IMR-90 (cell line): ENCODE results near the gene TRMT10C. TPM values are rescaled to one million over a fixed set of nuclear protein-coding genes. Genes with fewer than 3 reads are reported as not detected.

ENCODE experiments used
- ATAC-seq: fragments of 200-7000 bp; cut with Tn5 transposase; 2 replicates; pipeline ENCODE4 v1.9.1; 2020; ENCODE audit warnings: low read depth, mild to moderate bottlenecking, moderate library complexity
- BruUV-seq: library from RNA; stranded (reverse); fragments of 400-500 nt; replicated peaks from 2 replicates; lab custom pipeline; 2021; lab: Mats Ljungman, UMichigan
- CTCF ChIA-PET: fragments of 300-600 bp; formaldehyde crosslinking; extraction: SDS; loops from one replicate; lab custom pipeline; 2021; ENCODE audit warnings: antibody characterized with exemption; lab: Yijun Ruan, JAX
- POLR2A ChIA-PET: fragments of 300-600 bp; sonication (Branson Sonifier 250); formaldehyde crosslinking; loops from one replicate; lab custom pipeline; 2022; ENCODE audit warnings: antibody characterized with exemption; ENCODE audit not compliant: unreplicated experiment; lab: Charles Lee
- DNase-seq: peaks from one replicate; pipeline ENCODE4 v3.0.0; 2013
- H2AFZ ChIP-seq: replicated peaks from 2 replicates; pipeline ENCODE3; 2013; ENCODE audit warnings: low read length, mild to moderate bottlenecking; ENCODE audit not compliant: poor library complexity
- H2AK5ac ChIP-seq: 2 replicates; pipeline ENCODE4 v1.6.1; 2013; ENCODE audit warnings: low read depth, low read length, inconsistent platforms
- H2AK9ac ChIP-seq: replicated peaks from 2 replicates; pipeline ENCODE3; 2013; ENCODE audit warnings: mild to moderate bottlenecking, low read depth, low read length, moderate library complexity; ENCODE audit not compliant: poor library complexity
- H2BK120ac ChIP-seq: 2 replicates; pipeline ENCODE4 v1.6.1; 2013; ENCODE audit warnings: low read depth, low read length, inconsistent platforms
- H2BK15ac ChIP-seq: 3 replicates; pipeline ENCODE4 v1.6.1; 2013; ENCODE audit warnings: low read depth, low read length, inconsistent platforms
- H2BK20ac ChIP-seq: 2 replicates; pipeline ENCODE4 v1.6.1; 2013; ENCODE audit warnings: low read depth, mild to moderate bottlenecking, inconsistent platforms, low read length, moderate library complexity
- H2BK5ac ChIP-seq: 2 replicates; pipeline ENCODE4 v1.6.1; 2013; ENCODE audit warnings: mild to moderate bottlenecking, low read depth, low read length, inconsistent platforms; ENCODE audit not compliant: poor library complexity, severe bottlenecking
- H3K14ac ChIP-seq: replicated peaks from 2 replicates; pipeline ENCODE4 v1.6.1; 2013; ENCODE audit warnings: low read depth, low read length, inconsistent platforms
- H3K18ac ChIP-seq: 2 replicates; pipeline ENCODE4 v1.6.1; 2013; ENCODE audit warnings: low read depth, low read length, control low read depth
- H3K23ac ChIP-seq: 2 replicates; pipeline ENCODE4 v1.6.1; 2013; ENCODE audit warnings: low read depth, low read length, inconsistent platforms
- H3K27ac ChIP-seq: 2 replicates; pipeline ENCODE4 v1.5.1; 2013; ENCODE audit warnings: mild to moderate bottlenecking, control low read depth, low read length; ENCODE audit not compliant: insufficient read depth
- H3K27me3 ChIP-seq: 2 replicates; pipeline ENCODE4 v1.6.1; 2013; ENCODE audit warnings: low read length; ENCODE audit not compliant: control insufficient read depth, insufficient read depth
- H3K36me3 ChIP-seq: 2 replicates; pipeline ENCODE4 v1.6.1; 2013; ENCODE audit warnings: low read length, mixed read lengths; ENCODE audit not compliant: control insufficient read depth, insufficient read depth
- H3K4ac ChIP-seq: 2 replicates; pipeline ENCODE4 v1.6.1; 2013; ENCODE audit warnings: low read depth, low read length, inconsistent platforms
- H3K4me1 ChIP-seq: 2 replicates; pipeline ENCODE4 v1.6.1; 2013; ENCODE audit warnings: low read length, mixed read lengths; ENCODE audit not compliant: control insufficient read depth, insufficient read depth
- H3K4me2 ChIP-seq: 2 replicates; pipeline ENCODE4 v1.6.1; 2013; ENCODE audit warnings: low read depth, mild to moderate bottlenecking, control low read depth, low read length, moderate library complexity
- H3K4me3 ChIP-seq: 2 replicates; pipeline ENCODE4 v1.5.1; 2013; ENCODE audit warnings: low read depth, mild to moderate bottlenecking, control low read depth, low read length, moderate library complexity; ENCODE audit not compliant: insufficient read depth
- H3K56ac ChIP-seq: 2 replicates; pipeline ENCODE4 v1.6.1; 2013; ENCODE audit warnings: low read length, inconsistent platforms; ENCODE audit not compliant: insufficient read depth; ENCODE audit errors: extremely low read depth
- H3K79me1 ChIP-seq, 2 experiments: 2 replicates each; pipeline ENCODE4 v1.6.1; 2013; ENCODE audit warnings: low read length in 2 of 2, inconsistent platforms in 1 of 2, low read depth in 1 of 2
- H3K9ac ChIP-seq: 2 replicates; pipeline ENCODE4 v1.6.1; 2013; ENCODE audit warnings: low read depth, low read length, control low read depth
- H3K9me1 ChIP-seq: 2 replicates; pipeline ENCODE4 v1.6.1; 2013; ENCODE audit warnings: low read length, inconsistent platforms; ENCODE audit not compliant: insufficient read depth
- H3K9me3 ChIP-seq: 2 replicates; pipeline ENCODE4 v1.6.1; 2013; ENCODE audit warnings: low read length; ENCODE audit not compliant: control insufficient read depth, insufficient read depth
- H4K20me1 ChIP-seq: 2 replicates; pipeline ENCODE4 v1.6.1; 2013; ENCODE audit warnings: low read length, inconsistent platforms; ENCODE audit not compliant: insufficient read depth
- H4K5ac ChIP-seq: 2 replicates; pipeline ENCODE4 v1.6.1; 2013; ENCODE audit warnings: mild to moderate bottlenecking, low read depth, low read length, control low read depth
- H4K8ac ChIP-seq, 2 experiments: 2 replicates each; pipeline ENCODE4 v1.6.1; 2013; ENCODE audit warnings: low read depth in 2 of 2, low read length in 2 of 2, control low read depth in 1 of 2, inconsistent platforms in 1 of 2
- H4K91ac ChIP-seq: 2 replicates; pipeline ENCODE4 v1.6.1; 2013; ENCODE audit warnings: low read depth, low read length, inconsistent platforms; ENCODE audit not compliant: insufficient read depth
- BHLHE40 ChIP-seq: fragments of 150-350 bp; IDR thresholded peaks from 2 replicates; pipeline ENCODE4 v1.6.1; 2016; ENCODE audit warnings: mild to moderate bottlenecking, low read depth, low read length
- CEBPB ChIP-seq: IDR thresholded peaks from 2 replicates; pipeline ENCODE4 v1.6.1; 2012; ENCODE audit warnings: low read depth, low read length, improper control_type of control experiment
- CHD1 ChIP-seq: IDR thresholded peaks from 2 replicates; pipeline ENCODE4 v1.6.1; 2012; ENCODE audit warnings: low read depth, low read length, improper control_type of control experiment
- CTCF ChIP-seq: conservative IDR thresholded peaks from 2 replicates; pipeline ENCODE4 v1.5.1; 2012; ENCODE audit warnings: mild to moderate bottlenecking, low read depth, low read length, improper control_type of control experiment
- ELK1 ChIP-seq: fragments of 150-350 bp; IDR thresholded peaks from 2 replicates; pipeline ENCODE4 v1.6.1; 2016; ENCODE audit warnings: low read depth, mild to moderate bottlenecking, low read length, moderate library complexity, borderline replicate concordance
- FOS ChIP-seq: fragments of 150-350 bp; IDR thresholded peaks from 2 replicates; pipeline ENCODE4 v1.6.1; 2016; ENCODE audit warnings: low read depth, low read length
- MAFK ChIP-seq: IDR thresholded peaks from 2 replicates; pipeline ENCODE4 v1.6.1; 2012; ENCODE audit warnings: low read depth, low read length, improper control_type of control experiment
- MAZ ChIP-seq: IDR thresholded peaks from 2 replicates; pipeline ENCODE4 v1.6.1; 2012; ENCODE audit warnings: low read depth, mild to moderate bottlenecking, low read length, improper control_type of control experiment, moderate library complexity, borderline replicate concordance
- MXI1 ChIP-seq: IDR thresholded peaks from 2 replicates; pipeline ENCODE4 v1.6.1; 2012; ENCODE audit warnings: low read depth, mild to moderate bottlenecking, low read length, moderate library complexity, borderline replicate concordance
- NFE2L2 ChIP-seq: fragments of 150-350 bp; IDR thresholded peaks from 2 replicates; pipeline ENCODE4 v1.6.1; 2016; ENCODE audit warnings: low read depth, mild to moderate bottlenecking, low read length
- POLR2A ChIP-seq: IDR thresholded peaks from 2 replicates; pipeline ENCODE4 v1.6.1; 2012; ENCODE audit warnings: mild to moderate bottlenecking, low read depth, low read length
- RAD21 ChIP-seq: IDR thresholded peaks from 2 replicates; pipeline ENCODE4 v1.6.1; 2012; ENCODE audit warnings: low read length, improper control_type of control experiment
- RCOR1 ChIP-seq: IDR thresholded peaks from 2 replicates; pipeline ENCODE4 v1.6.1; 2012; ENCODE audit warnings: mild to moderate bottlenecking, low read length, improper control_type of control experiment; ENCODE audit not compliant: insufficient replicate concordance
- RFX5 ChIP-seq: IDR thresholded peaks from 2 replicates; pipeline ENCODE4 v1.8.0; 2012; ENCODE audit warnings: low read depth, mild to moderate bottlenecking, low read length, moderate library complexity
- SMC3 ChIP-seq: fragments of 150-350 bp; IDR thresholded peaks from 2 replicates; pipeline ENCODE4 v1.6.1; 2016; ENCODE audit warnings: low read depth, mild to moderate bottlenecking, antibody characterized with exemption, low read length, moderate library complexity
- USF2 ChIP-seq: fragments of 150-350 bp; IDR thresholded peaks from 2 replicates; pipeline ENCODE4 v1.6.1; 2017; ENCODE audit warnings: mild to moderate bottlenecking, antibody characterized with exemption, low read length, low read depth
- WGBS, 2 experiments: methylation state at CpG; one replicate each; pipeline versions ENCODE4 v1.1.5 to v1.1.7; 2013; ENCODE audit warnings: missing lambda C conversion rate in 2 of 2; ENCODE audit not compliant: insufficient read length in 1 of 2; ENCODE audit errors: extremely low coverage in 2 of 2; 5-methylcytosine and 5-hydroxymethylcytosine counted together
- dilution Hi-C: fragments of 300-500 bp; cut with HindIII; formaldehyde crosslinking; loops from one replicate; pipeline ENCODE4 v1.14.3; 2018; ENCODE audit warnings: low sequenced_read_pairs; ENCODE audit not compliant: unreplicated experiment
- in situ Hi-C: fragments of 300-500 bp; cut with MboI; formaldehyde crosslinking; loops from 3 replicates; pipeline ENCODE4 v1.14.3; 2019; ENCODE audit warnings: low sequenced_read_pairs, inconsistent platforms, mixed read lengths
- intact Hi-C: fragments of 100-400 bp; cut with micrococcal nuclease; formaldehyde crosslinking; loops from 2 replicates; pipeline ENCODE4 v1.10.0; 2022
- polyA plus RNA-seq, 3 experiments: library from polyadenylated mRNA; depleted of rRNA; stranded (reverse); fragments of >200 nt; gene quantifications; 2 replicates each; pipeline ENCODE4 v1.2.3, GENCODE V29; 2012; ENCODE audit warnings: low replicate concordance in 1 of 3
- total RNA-seq: library from RNA; depleted of rRNA; stranded (reverse); fragments of >200 nt; gene quantifications from 2 replicates; pipeline ENCODE4 v1.2.3, GENCODE V29; 2012

Gene TRMT10C
- total and polyA plus RNA-seq, 2 of the 4 experiments (the other 2 are of a cell fraction): 13.6 to 17.0 TPM

GRCh38 chr3:101544161-101544850, 17.4 kb upstream of the TRMT10C start:
- ATAC-seq (no peak), DNase-seq (no peak)
- Histone ChIP-seq H2AK9ac (no peak overlapping the region), H3K9me1 (no peaks in the 10 kb centered on the region), H3K23ac (no peak overlapping the region), H4K8ac (no peak overlapping the region), H3K27ac (no peak overlapping the region), H2BK20ac (no peak overlapping the region), H3K9me3 (no peaks in the 10 kb centered on the region), H2BK120ac (no peak overlapping the region), H2BK15ac (no peak overlapping the region), H3K4me2 (no peak overlapping the region), H3K4me1 (no peaks in the 10 kb centered on the region), H2AK5ac (no peak overlapping the region), H3K9ac (no peak overlapping the region), H3K27me3 (peaks cover 2% of the 10 kb centered on the region; the same call in 1 of the 2 replicates), H3K14ac (no peak overlapping the region), H4K5ac (no peak overlapping the region), H2BK5ac (no peak overlapping the region), H3K36me3 (no peaks in the 10 kb centered on the region), H4K91ac (no peak overlapping the region), H2AFZ (no peak overlapping the region), H3K4me3 (no peak overlapping the region), H3K79me1 (no peaks in the 10 kb centered on the region), H4K20me1 (no peaks in the 10 kb centered on the region), H3K18ac (no peak overlapping the region), H3K56ac (no peak overlapping the region), H3K4ac (no peak overlapping the region)
- no TSS peak for BruUV-seq
- no peak for TF ChIP-seq FOS
- no peak for TF ChIP-seq CTCF
- TF ChIP-seq MAZ: no peak
- no peak for TF ChIP-seq RFX5
- TF ChIP-seq BHLHE40: no peak
- TF ChIP-seq CHD1: no peak
- no peak for TF ChIP-seq RAD21
- no peak for TF ChIP-seq NFE2L2
- no peak for TF ChIP-seq MXI1
- no peak for TF ChIP-seq CEBPB
- no peak for TF ChIP-seq RCOR1
- no peak for TF ChIP-seq POLR2A
- no peak for TF ChIP-seq USF2
- TF ChIP-seq ELK1: no peak
- TF ChIP-seq MAFK: no peak
- TF ChIP-seq SMC3: no peak
- POLR2A ChIA-PET: no interaction called here
- intact Hi-C loops: no loop called here
- CTCF ChIA-PET: no interaction called here
- in situ Hi-C loops: no loop called here
- dilution Hi-C loops: no loop called here
- no CpG with 5 or more reads among the region's 1 CpG for WGBS, 2 experiments
